HEK293 (cell line): ENCODE data around the gene UPP1.

Experiments used
- GLIS2 ChIP-seq: fragments of 450-650 bp; formaldehyde crosslinking; IDR thresholded peaks from 2 replicates; pipeline ENCODE4 v1.5.1; 2016; ENCODE audit warnings: missing biosample characterization, missing genetic modification characterization
- HIC1 ChIP-seq: fragments of 450-650 bp; formaldehyde crosslinking; IDR thresholded peaks from 2 replicates; pipeline ENCODE4 v1.5.1; 2016; ENCODE audit warnings: missing biosample characterization, missing genetic modification characterization
- SALL2 ChIP-seq: fragments of 450-650 bp; formaldehyde crosslinking; IDR thresholded peaks from 2 replicates; pipeline ENCODE4 v1.5.0; 2017; ENCODE audit warnings: missing biosample characterization, mild to moderate bottlenecking, missing genetic modification characterization, borderline replicate concordance
- ZBTB17 ChIP-seq: fragments of 450-650 bp; formaldehyde crosslinking; IDR thresholded peaks from 2 replicates; pipeline ENCODE4 v1.5.1; 2016; ENCODE audit warnings: missing biosample characterization, missing genetic modification characterization
- ZBTB20 ChIP-seq: fragments of 450-650 bp; formaldehyde crosslinking; IDR thresholded peaks from 2 replicates; pipeline ENCODE4 v1.5.1; 2016; ENCODE audit warnings: missing biosample characterization, missing genetic modification characterization
- ZNF140 ChIP-seq: fragments of 450-650 bp; formaldehyde crosslinking; IDR thresholded peaks from 2 replicates; pipeline ENCODE4 v1.5.1; 2016; ENCODE audit warnings: missing biosample characterization, missing genetic modification characterization
- ZNF155 ChIP-seq: fragments of 450-650 bp; formaldehyde crosslinking; IDR thresholded peaks from 2 replicates; pipeline ENCODE4 v1.5.1; 2016; ENCODE audit warnings: missing biosample characterization, missing genetic modification characterization
- ZNF362 ChIP-seq: fragments of 450-650 bp; formaldehyde crosslinking; IDR thresholded peaks from 2 replicates; pipeline ENCODE4 v1.5.1; 2016; ENCODE audit warnings: missing biosample characterization, missing genetic modification characterization
- ZNF37A ChIP-seq: fragments of 450-650 bp; IDR thresholded peaks from 2 replicates; pipeline ENCODE4 v1.5.1; 2018; ENCODE audit warnings: missing biosample characterization, missing genetic modification characterization
- ZNF548 ChIP-seq: fragments of 450-650 bp; formaldehyde crosslinking; IDR thresholded peaks from 2 replicates; pipeline ENCODE4 v1.5.1; 2016; ENCODE audit warnings: missing biosample characterization, missing genetic modification characterization
- ZNF639 ChIP-seq: fragments of 450-650 bp; formaldehyde crosslinking; IDR thresholded peaks from 2 replicates; pipeline ENCODE4 v1.5.1; 2016; ENCODE audit warnings: missing biosample characterization, missing genetic modification characterization
- ZNF660 ChIP-seq: fragments of 450-650 bp; IDR thresholded peaks from 2 replicates; pipeline ENCODE4 v1.5.1; 2018; ENCODE audit warnings: missing biosample characterization, mild to moderate bottlenecking, missing genetic modification characterization
- ZNF664 ChIP-seq: fragments of 450-650 bp; formaldehyde crosslinking; IDR thresholded peaks from 2 replicates; pipeline ENCODE4 v1.5.1; 2016; ENCODE audit warnings: missing biosample characterization, missing genetic modification characterization
- ZNF701 ChIP-seq: fragments of 450-650 bp; formaldehyde crosslinking; IDR thresholded peaks from 2 replicates; pipeline ENCODE4 v1.5.1; 2016; ENCODE audit warnings: missing biosample characterization, missing genetic modification characterization
- ZNF707 ChIP-seq: fragments of 450-650 bp; formaldehyde crosslinking; IDR thresholded peaks from 2 replicates; pipeline ENCODE4 v1.5.1; 2016; ENCODE audit warnings: missing biosample characterization, missing genetic modification characterization
- TF ChIP-seq, protein P1 (sequence below): fragments of 450-650 bp; formaldehyde crosslinking; IDR thresholded peaks from 2 replicates; pipeline ENCODE4 v1.5.1; 2016; ENCODE audit warnings: missing biosample characterization, missing genetic modification characterization, borderline replicate concordance
- TF ChIP-seq, protein P2 (sequence below): fragments of 450-650 bp; formaldehyde crosslinking; IDR thresholded peaks from 2 replicates; pipeline ENCODE4 v1.5.1; 2016; ENCODE audit warnings: missing biosample characterization, missing genetic modification characterization
- TF ChIP-seq, protein P3 (sequence below): fragments of 450-650 bp; formaldehyde crosslinking; IDR thresholded peaks from 2 replicates; pipeline ENCODE4 v1.5.1; 2016; ENCODE audit warnings: missing biosample characterization, missing genetic modification characterization
- TF ChIP-seq, protein P4 (sequence below): fragments of 450-650 bp; formaldehyde crosslinking; IDR thresholded peaks from 2 replicates; pipeline ENCODE4 v1.5.1; 2016; ENCODE audit warnings: missing biosample characterization, missing genetic modification characterization

UPP1 gene

GRCh38 chr7:48084727-48085432 is 4.2 kb upstream of the UPP1 start (continued):
- TF ChIP-seq, protein P1, sequence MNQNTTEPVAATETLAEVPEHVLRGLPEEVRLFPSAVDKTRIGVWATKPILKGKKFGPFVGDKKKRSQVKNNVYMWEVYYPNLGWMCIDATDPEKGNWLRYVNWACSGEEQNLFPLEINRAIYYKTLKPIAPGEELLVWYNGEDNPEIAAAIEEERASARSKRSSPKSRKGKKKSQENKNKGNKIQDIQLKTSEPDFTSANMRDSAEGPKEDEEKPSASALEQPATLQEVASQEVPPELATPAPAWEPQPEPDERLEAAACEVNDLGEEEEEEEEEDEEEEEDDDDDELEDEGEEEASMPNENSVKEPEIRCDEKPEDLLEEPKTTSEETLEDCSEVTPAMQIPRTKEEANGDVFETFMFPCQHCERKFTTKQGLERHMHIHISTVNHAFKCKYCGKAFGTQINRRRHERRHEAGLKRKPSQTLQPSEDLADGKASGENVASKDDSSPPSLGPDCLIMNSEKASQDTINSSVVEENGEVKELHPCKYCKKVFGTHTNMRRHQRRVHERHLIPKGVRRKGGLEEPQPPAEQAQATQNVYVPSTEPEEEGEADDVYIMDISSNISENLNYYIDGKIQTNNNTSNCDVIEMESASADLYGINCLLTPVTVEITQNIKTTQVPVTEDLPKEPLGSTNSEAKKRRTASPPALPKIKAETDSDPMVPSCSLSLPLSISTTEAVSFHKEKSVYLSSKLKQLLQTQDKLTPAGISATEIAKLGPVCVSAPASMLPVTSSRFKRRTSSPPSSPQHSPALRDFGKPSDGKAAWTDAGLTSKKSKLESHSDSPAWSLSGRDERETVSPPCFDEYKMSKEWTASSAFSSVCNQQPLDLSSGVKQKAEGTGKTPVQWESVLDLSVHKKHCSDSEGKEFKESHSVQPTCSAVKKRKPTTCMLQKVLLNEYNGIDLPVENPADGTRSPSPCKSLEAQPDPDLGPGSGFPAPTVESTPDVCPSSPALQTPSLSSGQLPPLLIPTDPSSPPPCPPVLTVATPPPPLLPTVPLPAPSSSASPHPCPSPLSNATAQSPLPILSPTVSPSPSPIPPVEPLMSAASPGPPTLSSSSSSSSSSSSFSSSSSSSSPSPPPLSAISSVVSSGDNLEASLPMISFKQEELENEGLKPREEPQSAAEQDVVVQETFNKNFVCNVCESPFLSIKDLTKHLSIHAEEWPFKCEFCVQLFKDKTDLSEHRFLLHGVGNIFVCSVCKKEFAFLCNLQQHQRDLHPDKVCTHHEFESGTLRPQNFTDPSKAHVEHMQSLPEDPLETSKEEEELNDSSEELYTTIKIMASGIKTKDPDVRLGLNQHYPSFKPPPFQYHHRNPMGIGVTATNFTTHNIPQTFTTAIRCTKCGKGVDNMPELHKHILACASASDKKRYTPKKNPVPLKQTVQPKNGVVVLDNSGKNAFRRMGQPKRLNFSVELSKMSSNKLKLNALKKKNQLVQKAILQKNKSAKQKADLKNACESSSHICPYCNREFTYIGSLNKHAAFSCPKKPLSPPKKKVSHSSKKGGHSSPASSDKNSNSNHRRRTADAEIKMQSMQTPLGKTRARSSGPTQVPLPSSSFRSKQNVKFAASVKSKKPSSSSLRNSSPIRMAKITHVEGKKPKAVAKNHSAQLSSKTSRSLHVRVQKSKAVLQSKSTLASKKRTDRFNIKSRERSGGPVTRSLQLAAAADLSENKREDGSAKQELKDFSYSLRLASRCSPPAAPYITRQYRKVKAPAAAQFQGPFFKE (tag by site-specific recombination), result no peak
- TF ChIP-seq ZNF37A (tag by site-specific recombination) (no peak), ZBTB20 (tag by site-specific recombination) (no peak), ZNF707 (tag by site-specific recombination) (no peak), ZNF548 (no peak), ZNF140 (tag by site-specific recombination) (no peak), GLIS2 (tag by site-specific recombination) (peak; percentile 63), ZNF664 (tag by site-specific recombination) (no peak), ZNF155 (tag by site-specific recombination) (no peak), HIC1 (tag by site-specific recombination) (peak; percentile 81), ZNF660 (peak; percentile 74), SALL2 (no peak), ZBTB17 (no peak), ZNF701 (tag by site-specific recombination) (no peak), ZNF362 (tag by site-specific recombination) (peak; percentile 50; the same call in 1 of the 2 replicates), ZNF639 (peak; percentile 63)
- TF ChIP-seq, protein P2, sequence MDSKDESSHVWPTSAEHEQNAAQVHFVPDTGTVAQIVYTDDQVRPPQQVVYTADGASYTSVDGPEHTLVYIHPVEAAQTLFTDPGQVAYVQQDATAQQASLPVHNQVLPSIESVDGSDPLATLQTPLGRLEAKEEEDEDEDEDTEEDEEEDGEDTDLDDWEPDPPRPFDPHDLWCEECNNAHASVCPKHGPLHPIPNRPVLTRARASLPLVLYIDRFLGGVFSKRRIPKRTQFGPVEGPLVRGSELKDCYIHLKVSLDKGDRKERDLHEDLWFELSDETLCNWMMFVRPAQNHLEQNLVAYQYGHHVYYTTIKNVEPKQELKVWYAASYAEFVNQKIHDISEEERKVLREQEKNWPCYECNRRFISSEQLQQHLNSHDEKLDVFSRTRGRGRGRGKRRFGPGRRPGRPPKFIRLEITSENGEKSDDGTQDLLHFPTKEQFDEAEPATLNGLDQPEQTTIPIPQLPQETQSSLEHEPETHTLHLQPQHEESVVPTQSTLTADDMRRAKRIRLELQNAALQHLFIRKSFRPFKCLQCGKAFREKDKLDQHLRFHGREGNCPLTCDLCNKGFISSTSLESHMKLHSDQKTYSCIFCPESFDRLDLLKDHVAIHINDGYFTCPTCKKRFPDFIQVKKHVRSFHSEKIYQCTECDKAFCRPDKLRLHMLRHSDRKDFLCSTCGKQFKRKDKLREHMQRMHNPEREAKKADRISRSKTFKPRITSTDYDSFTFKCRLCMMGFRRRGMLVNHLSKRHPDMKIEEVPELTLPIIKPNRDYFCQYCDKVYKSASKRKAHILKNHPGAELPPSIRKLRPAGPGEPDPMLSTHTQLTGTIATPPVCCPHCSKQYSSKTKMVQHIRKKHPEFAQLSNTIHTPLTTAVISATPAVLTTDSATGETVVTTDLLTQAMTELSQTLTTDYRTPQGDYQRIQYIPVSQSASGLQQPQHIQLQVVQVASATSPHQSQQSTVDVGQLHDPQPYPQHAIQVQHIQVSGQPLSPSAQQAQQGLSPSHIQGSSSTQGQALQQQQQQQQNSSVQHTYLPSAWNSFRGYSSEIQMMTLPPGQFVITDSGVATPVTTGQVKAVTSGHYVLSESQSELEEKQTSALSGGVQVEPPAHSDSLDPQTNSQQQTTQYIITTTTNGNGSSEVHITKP (tag by site-specific recombination), result no peak
- TF ChIP-seq, protein P3, sequence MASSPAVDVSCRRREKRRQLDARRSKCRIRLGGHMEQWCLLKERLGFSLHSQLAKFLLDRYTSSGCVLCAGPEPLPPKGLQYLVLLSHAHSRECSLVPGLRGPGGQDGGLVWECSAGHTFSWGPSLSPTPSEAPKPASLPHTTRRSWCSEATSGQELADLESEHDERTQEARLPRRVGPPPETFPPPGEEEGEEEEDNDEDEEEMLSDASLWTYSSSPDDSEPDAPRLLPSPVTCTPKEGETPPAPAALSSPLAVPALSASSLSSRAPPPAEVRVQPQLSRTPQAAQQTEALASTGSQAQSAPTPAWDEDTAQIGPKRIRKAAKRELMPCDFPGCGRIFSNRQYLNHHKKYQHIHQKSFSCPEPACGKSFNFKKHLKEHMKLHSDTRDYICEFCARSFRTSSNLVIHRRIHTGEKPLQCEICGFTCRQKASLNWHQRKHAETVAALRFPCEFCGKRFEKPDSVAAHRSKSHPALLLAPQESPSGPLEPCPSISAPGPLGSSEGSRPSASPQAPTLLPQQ (tag by site-specific recombination), result 0 out of 2 replicates have a peak, but pooled peaks have one; percentile 31
- TF ChIP-seq, protein P4, sequence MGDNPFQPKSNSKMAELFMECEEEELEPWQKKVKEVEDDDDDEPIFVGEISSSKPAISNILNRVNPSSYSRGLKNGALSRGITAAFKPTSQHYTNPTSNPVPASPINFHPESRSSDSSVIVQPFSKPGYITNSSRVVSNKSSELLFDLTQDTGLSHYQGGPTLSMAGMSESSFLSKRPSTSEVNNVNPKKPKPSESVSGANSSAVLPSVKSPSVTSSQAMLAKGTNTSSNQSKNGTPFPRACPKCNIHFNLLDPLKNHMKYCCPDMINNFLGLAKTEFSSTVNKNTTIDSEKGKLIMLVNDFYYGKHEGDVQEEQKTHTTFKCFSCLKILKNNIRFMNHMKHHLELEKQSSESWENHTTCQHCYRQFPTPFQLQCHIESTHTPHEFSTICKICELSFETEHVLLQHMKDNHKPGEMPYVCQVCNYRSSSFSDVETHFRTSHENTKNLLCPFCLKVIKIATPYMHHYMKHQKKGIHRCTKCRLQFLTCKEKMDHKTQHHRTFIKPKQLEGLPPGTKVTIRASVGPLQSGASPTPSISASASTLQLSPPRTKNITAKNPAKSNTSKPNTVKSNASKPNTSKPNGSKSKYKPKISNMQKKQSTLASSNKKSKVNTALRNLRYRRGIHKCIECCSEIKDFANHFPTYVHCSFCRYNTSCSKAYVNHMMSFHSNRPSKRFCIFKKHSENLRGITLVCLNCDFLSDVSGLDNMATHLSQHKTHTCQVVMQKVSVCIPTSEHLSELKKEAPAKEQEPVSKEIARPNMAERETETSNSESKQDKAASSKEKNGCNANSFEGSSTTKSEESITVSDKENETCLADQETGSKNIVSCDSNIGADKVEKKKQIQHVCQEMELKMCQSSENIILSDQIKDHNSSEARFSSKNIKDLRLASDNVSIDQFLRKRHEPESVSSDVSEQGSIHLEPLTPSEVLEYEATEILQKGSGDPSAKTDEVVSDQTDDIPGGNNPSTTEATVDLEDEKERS (tag by site-specific recombination), result no peak
